DND-41 (cell line): ENCODE data around the gene RUBCNL.

ENCODE experiments used
- ATAC-seq: fragments of 200-7000 bp; cut with Tn5 transposase; 3 replicates; pipeline ENCODE4 v1.9.1; 2021; ENCODE audit warnings: low read depth; ENCODE audit not compliant: insufficient read depth
- DNase-seq: peaks from one replicate; pipeline ENCODE4 v3.0.0-alpha.2; 2020
- H2AFZ ChIP-seq: 2 replicates; pipeline ENCODE4 v1.6.0; 2012; ENCODE audit warnings: low read depth, low read length
- H3K27ac ChIP-seq: 2 replicates; pipeline ENCODE4 v1.5.1; 2012; ENCODE audit warnings: low read length, inconsistent platforms
- H3K27me3 ChIP-seq: fragments of 200-600 bp; sonication (generic); 2 replicates; pipeline ENCODE4 v1.6.0; 2012; ENCODE audit warnings: low read length, mild to moderate bottlenecking, inconsistent platforms; ENCODE audit not compliant: insufficient read depth, poor library complexity
- H3K36me3 ChIP-seq: 2 replicates; pipeline ENCODE4 v1.5.1; 2012; ENCODE audit warnings: low read length, inconsistent platforms; ENCODE audit not compliant: insufficient read depth
- H3K4me1 ChIP-seq: 2 replicates; pipeline ENCODE4 v1.5.1; 2012; ENCODE audit warnings: mild to moderate bottlenecking, low read length; ENCODE audit not compliant: insufficient read depth
- H3K4me2 ChIP-seq: 2 replicates; pipeline ENCODE4 v1.6.0; 2012; ENCODE audit warnings: mild to moderate bottlenecking, moderate library complexity, low read length, inconsistent platforms; ENCODE audit not compliant: insufficient read depth
- H3K4me3 ChIP-seq, 2 experiments: fragments of 200-600 bp in 1 of 2; shearing (Covaris generic) in 1 of 2; 2 replicates each; pipeline ENCODE4 v1.5.1; 2012 to 2016; ENCODE audit warnings: inconsistent platforms in 2 of 2, low read length in 2 of 2, mild to moderate bottlenecking in 2 of 2, low read depth in 1 of 2, moderate library complexity in 1 of 2
- H3K79me2 ChIP-seq: 2 replicates; pipeline ENCODE4 v1.6.0; 2012; ENCODE audit warnings: low read length, inconsistent platforms; ENCODE audit not compliant: insufficient read depth
- H3K9ac ChIP-seq: 2 replicates; pipeline ENCODE4 v1.6.0; 2012; ENCODE audit warnings: low read depth, mild to moderate bottlenecking, inconsistent platforms, low read length, moderate library complexity
- H3K9me3 ChIP-seq: 2 replicates; pipeline ENCODE4 v1.5.1; 2012; ENCODE audit warnings: low read length, moderate library complexity, mild to moderate bottlenecking, inconsistent platforms; ENCODE audit not compliant: insufficient read depth, severe bottlenecking
- H4K20me1 ChIP-seq: 2 replicates; pipeline ENCODE4 v1.6.0; 2012; ENCODE audit warnings: low read length; ENCODE audit not compliant: insufficient read depth
- CTCF ChIP-seq: IDR thresholded peaks from 2 replicates; pipeline ENCODE4 v1.5.1; 2012; ENCODE audit warnings: borderline replicate concordance, low read length, moderate library complexity, mild to moderate bottlenecking; ENCODE audit not compliant: poor library complexity, severe bottlenecking; ENCODE audit errors: extremely low read depth
- EZH2 ChIP-seq: IDR thresholded peaks from 3 replicates; pipeline ENCODE4 v1.6.1; 2012; ENCODE audit warnings: borderline replicate concordance, low read depth, mild to moderate bottlenecking, moderate library complexity, low read length, inconsistent platforms; ENCODE audit not compliant: severe bottlenecking

The RUBCNL gene

DNA sequence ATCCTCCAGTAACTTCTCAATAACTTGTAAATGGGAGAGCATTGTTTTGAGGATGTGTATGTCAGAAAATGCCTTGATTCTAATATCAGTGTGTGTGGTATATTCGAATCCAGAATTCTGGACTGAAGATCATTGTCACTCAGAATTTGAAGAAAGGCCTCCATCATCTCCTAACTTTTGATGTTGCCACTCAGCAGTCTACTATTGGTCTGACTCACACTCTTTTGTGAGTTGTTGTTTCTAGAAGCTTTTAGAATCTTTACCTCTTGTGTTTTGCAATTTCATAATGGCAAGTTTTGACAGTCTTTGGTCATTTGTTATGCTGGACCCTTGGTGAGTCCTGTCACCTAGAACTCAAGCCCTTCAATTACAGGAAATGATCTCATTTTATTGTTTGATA, 77.0 kb downstream of the RUBCNL start:
- ATAC-seq: no peak

GRCh38 chr13:46307554-46307953, 79.5 kb downstream of the RUBCNL start:
- Histone ChIP-seq H4K20me1 (no peaks in the 10 kb centered on the region), H3K27me3 (no peaks in the 10 kb centered on the region), H3K9ac (no peak overlapping the region), H3K9me3 (peaks cover 6% of the 10 kb centered on the region), H3K4me3 (no peak overlapping the region), H2AFZ (no peak overlapping the region), H3K36me3 (no peaks in the 10 kb centered on the region), H3K79me2 (no peaks in the 10 kb centered on the region), H3K4me2 (no peak overlapping the region), H3K27ac (no peak overlapping the region), H3K4me1 (peaks cover 10% of the 10 kb centered on the region; the same call in 1 of the 2 replicates)
- ATAC-seq: no peak
- no peak for TF ChIP-seq CTCF
- no peak for DNase-seq

More for the DNA sequence above, 77.0 kb downstream of the RUBCNL start:
- Histone ChIP-seq H3K27ac (no peak overlapping the region), H3K4me1 (peaks cover 5% of the 10 kb centered on the region; the same call in 1 of the 2 replicates), H2AFZ (no peak overlapping the region), H3K27me3 (no peaks in the 10 kb centered on the region), H3K9me3 (peaks cover 6% of the 10 kb centered on the region), H3K9ac (no peak overlapping the region), H3K4me3 (no peak overlapping the region), H3K4me2 (no peak overlapping the region), H3K36me3 (no peaks in the 10 kb centered on the region), H4K20me1 (no peaks in the 10 kb centered on the region), H3K79me2 (no peaks in the 10 kb centered on the region)
- no peak for DNase-seq
- TF ChIP-seq CTCF (no peak), EZH2 (no peak)

- H4K20me1 ChIP-seq: no peaks in the 10 kb centered on the region
Observed at GRCh38 chr13:46304546-46304945, 82.5 kb downstream of the RUBCNL start.

More at GRCh38 chr13:46304546-46304945, 82.5 kb downstream of the RUBCNL start:
- H3K4me2 ChIP-seq: no peak overlapping the region
- H3K4me3 ChIP-seq: no peak overlapping the region
- no peak overlapping the region; the same call in 1 of the 2 replicates for H2AFZ ChIP-seq
- TF ChIP-seq CTCF: no peak
- TF ChIP-seq EZH2: no peak
- peaks cover 6% of the 10 kb centered on the region for H3K9me3 ChIP-seq
- DNase-seq: no peak
- no peak overlapping the region for H3K27ac ChIP-seq
- no peak overlapping the region for H3K9ac ChIP-seq
- no peaks in the 10 kb centered on the region for H3K36me3 ChIP-seq
- H3K4me1 ChIP-seq: peaks cover 10% of the 10 kb centered on the region; the same call in 1 of the 2 replicates
- H3K27me3 ChIP-seq: no peaks in the 10 kb centered on the region
- ATAC-seq: no peak
- no peaks in the 10 kb centered on the region for H3K79me2 ChIP-seq
